HAP-1 (cell line): ENCODE measurements around the gene LCLAT1.

Experiments
- DNase-seq, 2 experiments: peaks; one replicate each; pipeline ENCODE4 v3.0.0-alpha.2; 2016 to 2020; ENCODE audit warnings: low spot score in 2 of 2
- H3K27me3 ChIP-seq: fragments of 250-450 bp; sonication (Bioruptor Pico); 2 replicates; pipeline ENCODE4 v1.5.1; 2020; ENCODE audit warnings: low read depth, mild to moderate bottlenecking, moderate library complexity
- H3K36me3 ChIP-seq: fragments of 250-450 bp; sonication (Bioruptor Pico); replicated peaks from 2 replicates; pipeline ENCODE4 v1.5.1; 2020; ENCODE audit warnings: mild to moderate bottlenecking
- H3K4me1 ChIP-seq: fragments of 250-450 bp; sonication (Bioruptor Pico); 2 replicates; pipeline ENCODE4 v1.5.1; 2020; ENCODE audit warnings: mild to moderate bottlenecking
- H3K4me3 ChIP-seq: fragments of 250-450 bp; sonication (Bioruptor Pico); 2 replicates; pipeline ENCODE4 v1.5.1; 2020; ENCODE audit warnings: mild to moderate bottlenecking, moderate library complexity
- H3K9me3 ChIP-seq: fragments of 250-450 bp; sonication (Bioruptor Pico); 2 replicates; pipeline ENCODE4 v1.5.1; 2020; ENCODE audit warnings: mild to moderate bottlenecking, moderate library complexity
- in situ Hi-C: fragments of 300-500 bp; cut with MboI; formaldehyde crosslinking; loops from 3 replicates; pipeline ENCODE4 v1.14.3; 2020; ENCODE audit warnings: low sequenced_read_pairs, inconsistent platforms, mixed read lengths

LCLAT1 gene

GRCh38 chr2:30548386-30548785 is 101.3 kb downstream of the LCLAT1 start:
- no peak overlapping the region for H3K4me3 ChIP-seq
- H3K4me1 ChIP-seq: peaks cover 21% of the 10 kb centered on the region
- in situ Hi-C loops: no loop called here
- H3K9me3 ChIP-seq: no peaks in the 10 kb centered on the region
- no peaks in the 10 kb centered on the region for H3K27me3 ChIP-seq
- no peaks in the 10 kb centered on the region for H3K36me3 ChIP-seq
- peak in 1 of 2 experiments; percentile 45 for DNase-seq

GRCh38 chr2:30549096-30549495 is 102.0 kb downstream of the LCLAT1 start:
- Histone ChIP-seq H3K9me3 (no peaks in the 10 kb centered on the region), H3K36me3 (no peaks in the 10 kb centered on the region), H3K27me3 (no peaks in the 10 kb centered on the region), H3K4me3 (no peak overlapping the region), H3K4me1 (peaks cover 14% of the 10 kb centered on the region)
- in situ Hi-C loops: no loop called here
- DNase-seq: no peak

DNA sequence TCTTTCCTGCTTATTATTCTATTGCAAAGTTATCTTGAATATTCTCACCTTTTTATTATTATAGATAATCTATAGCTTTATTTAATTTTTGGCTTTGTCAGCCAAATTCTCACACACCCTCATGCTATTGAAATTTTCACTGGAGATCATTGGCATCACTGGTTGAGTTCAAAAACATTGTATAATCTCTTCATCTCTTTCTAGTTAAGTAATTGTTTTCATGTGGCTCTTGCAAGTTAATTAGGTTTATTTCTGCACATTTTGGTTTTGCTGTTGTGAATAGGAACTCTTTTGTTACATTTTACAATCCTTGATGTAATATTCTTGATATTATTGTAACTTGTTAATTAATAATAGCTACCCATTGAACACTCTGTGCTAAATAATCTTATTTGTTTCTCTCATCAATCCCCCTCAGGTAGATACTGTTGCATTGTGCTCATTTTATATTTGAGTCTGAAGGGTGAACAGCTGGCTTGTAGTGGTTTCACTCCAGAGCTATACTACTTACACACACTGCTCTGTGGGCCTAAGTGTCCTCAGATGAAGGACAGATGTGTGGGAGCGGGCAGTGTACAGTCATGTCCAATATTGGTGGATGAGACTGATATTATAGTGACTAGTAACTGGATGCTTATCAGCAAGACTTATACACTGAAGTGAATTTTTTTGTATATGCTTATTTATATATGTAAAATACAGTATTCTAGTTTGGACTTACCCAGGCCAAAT is 112.7 kb downstream of the LCLAT1 start:
- in situ Hi-C loops: no loop called here
- DNase-seq: no peak
- H3K4me1 ChIP-seq: no peaks in the 10 kb centered on the region
- no peaks in the 10 kb centered on the region for H3K27me3 ChIP-seq
- no peaks in the 10 kb centered on the region for H3K9me3 ChIP-seq
- no peak overlapping the region for H3K4me3 ChIP-seq
- H3K36me3 ChIP-seq: peaks cover 3% of the 10 kb centered on the region

GRCh38 chr2:30561349-30561748 is 114.3 kb downstream of the LCLAT1 start:
- Histone ChIP-seq H3K27me3 (no peaks in the 10 kb centered on the region), H3K9me3 (no peaks in the 10 kb centered on the region), H3K36me3 (peaks cover 3% of the 10 kb centered on the region), H3K4me3 (no peak overlapping the region), H3K4me1 (no peaks in the 10 kb centered on the region)
- DNase-seq: no peak
- in situ Hi-C loops: no loop called here

- H3K9me3 ChIP-seq: no peaks in the 10 kb centered on the region
- no peaks in the 10 kb centered on the region for H3K4me1 ChIP-seq
- no peak for DNase-seq
- H3K4me3 ChIP-seq: no peak overlapping the region
- in situ Hi-C loops: no loop called here
- peaks cover 3% of the 10 kb centered on the region; the same call in 1 of the 2 replicates for H3K36me3 ChIP-seq
- no peaks in the 10 kb centered on the region for H3K27me3 ChIP-seq
These were observed 118.9 kb downstream of the LCLAT1 start for GRCh38 chr2:30565851-30566358.

DNA sequence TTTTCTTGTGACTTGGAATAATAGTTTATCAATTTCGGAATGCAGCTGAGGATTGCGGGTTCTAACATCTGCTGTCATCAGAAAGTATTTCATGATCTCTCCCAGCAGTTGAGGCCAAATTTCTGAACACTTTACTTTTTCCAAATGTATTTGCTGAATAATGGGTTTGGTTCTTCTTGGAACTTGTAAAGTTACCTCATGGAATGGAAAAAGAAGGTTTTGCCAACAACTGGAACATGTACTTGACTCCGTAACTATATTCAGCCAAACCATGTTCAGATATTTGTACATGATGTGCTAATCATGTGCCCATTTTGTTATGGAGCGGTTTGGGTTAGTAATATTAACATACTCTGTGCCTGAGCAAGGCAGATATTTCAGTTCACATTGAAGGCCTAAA is 119.6 kb downstream of the LCLAT1 start:
- Histone ChIP-seq H3K4me1 (no peaks in the 10 kb centered on the region), H3K9me3 (no peaks in the 10 kb centered on the region), H3K36me3 (peaks cover 3% of the 10 kb centered on the region; the same call in 1 of the 2 replicates), H3K4me3 (no peak overlapping the region), H3K27me3 (no peaks in the 10 kb centered on the region)
- no peak for DNase-seq
- in situ Hi-C loops: no loop called here

GRCh38 chr2:30567317-30567716 is 120.3 kb downstream of the LCLAT1 start:
- no peak for DNase-seq
- H3K27me3 ChIP-seq: no peaks in the 10 kb centered on the region
- no peaks in the 10 kb centered on the region for H3K9me3 ChIP-seq
- in situ Hi-C loops: no loop called here
- H3K4me3 ChIP-seq: no peak overlapping the region
- no peaks in the 10 kb centered on the region for H3K4me1 ChIP-seq
- H3K36me3 ChIP-seq: peaks cover 3% of the 10 kb centered on the region; the same call in 1 of the 2 replicates

DNA sequence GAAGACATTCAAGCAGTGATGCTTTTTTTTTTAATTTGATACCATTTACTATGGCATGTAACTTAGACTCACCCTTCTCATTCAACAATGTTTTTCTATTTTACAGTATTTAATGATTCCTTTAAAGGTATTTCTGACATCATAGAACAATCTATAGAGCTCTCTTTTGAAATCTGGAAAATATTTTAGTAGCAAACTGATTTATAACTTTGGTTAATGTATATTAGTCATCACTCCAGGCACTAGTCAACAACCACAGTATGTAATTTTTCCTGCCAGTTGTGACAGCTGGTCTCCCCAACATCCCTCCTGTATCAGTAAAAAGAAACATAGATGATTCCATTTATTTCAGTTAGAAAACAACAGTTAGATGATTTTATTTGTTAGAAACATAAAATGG is 122.9 kb downstream of the LCLAT1 start:
- in situ Hi-C loops: no loop called here
- H3K27me3 ChIP-seq: no peaks in the 10 kb centered on the region

DNA sequence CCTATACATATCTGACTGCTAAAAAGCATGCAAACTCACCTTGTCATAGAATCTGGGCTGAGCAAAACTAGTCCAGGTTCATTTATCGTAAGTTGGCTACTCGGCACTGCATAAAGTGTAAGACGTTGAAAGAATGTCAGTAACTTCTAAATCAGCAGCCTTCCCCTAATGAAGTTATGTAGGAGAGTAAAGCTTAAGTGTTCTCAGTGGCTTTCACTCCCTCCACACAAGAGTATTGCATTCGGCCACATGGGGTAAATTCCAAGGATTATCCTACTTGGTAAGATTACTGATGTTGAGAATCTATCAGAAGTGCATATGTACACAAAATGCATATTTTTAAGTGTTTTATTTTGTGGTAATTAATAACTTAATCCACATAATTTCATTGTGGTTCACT is 130.1 kb downstream of the LCLAT1 start:
- Histone ChIP-seq H3K36me3 (no peaks in the 10 kb centered on the region; the same call in 1 of the 2 replicates), H3K4me1 (peaks cover 18% of the 10 kb centered on the region), H3K9me3 (no peaks in the 10 kb centered on the region), H3K27me3 (no peaks in the 10 kb centered on the region), H3K4me3 (no peak overlapping the region)
- DNase-seq: no peak
- in situ Hi-C loops: no loop called here

More for the DNA sequence above, 122.9 kb downstream of the LCLAT1 start:
- H3K4me3 ChIP-seq: no peak overlapping the region
- no peak for DNase-seq
- H3K4me1 ChIP-seq: no peaks in the 10 kb centered on the region
- no peaks in the 10 kb centered on the region; the same call in 1 of the 2 replicates for H3K36me3 ChIP-seq
- no peaks in the 10 kb centered on the region for H3K9me3 ChIP-seq

DNA sequence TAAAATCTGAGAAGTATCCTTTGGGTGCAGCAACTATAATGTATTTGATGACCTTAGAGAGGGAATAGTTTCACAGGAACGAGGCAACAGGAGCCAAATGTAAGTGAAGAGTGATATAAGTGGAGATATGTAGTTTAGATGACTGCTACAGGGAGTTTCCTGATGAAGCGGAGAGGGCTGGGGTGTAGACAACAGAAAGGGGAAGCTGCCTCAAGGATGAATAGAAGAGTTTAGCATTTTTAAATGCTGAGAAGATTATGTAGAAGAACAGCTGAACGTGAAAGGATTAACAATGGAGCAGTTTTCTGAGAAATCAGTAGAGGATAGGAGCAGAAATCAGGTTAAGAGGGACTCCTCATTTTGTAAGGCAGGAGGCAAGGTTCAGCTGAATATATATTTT is 133.3 kb downstream of the LCLAT1 start:
- Histone ChIP-seq H3K27me3 (no peaks in the 10 kb centered on the region), H3K9me3 (no peaks in the 10 kb centered on the region), H3K4me3 (no peak overlapping the region), H3K36me3 (no peaks in the 10 kb centered on the region; the same call in 1 of the 2 replicates), H3K4me1 (peaks cover 18% of the 10 kb centered on the region)
- peak; percentile 40 to 74 for DNase-seq
- in situ Hi-C loops: no loop called here

DNA sequence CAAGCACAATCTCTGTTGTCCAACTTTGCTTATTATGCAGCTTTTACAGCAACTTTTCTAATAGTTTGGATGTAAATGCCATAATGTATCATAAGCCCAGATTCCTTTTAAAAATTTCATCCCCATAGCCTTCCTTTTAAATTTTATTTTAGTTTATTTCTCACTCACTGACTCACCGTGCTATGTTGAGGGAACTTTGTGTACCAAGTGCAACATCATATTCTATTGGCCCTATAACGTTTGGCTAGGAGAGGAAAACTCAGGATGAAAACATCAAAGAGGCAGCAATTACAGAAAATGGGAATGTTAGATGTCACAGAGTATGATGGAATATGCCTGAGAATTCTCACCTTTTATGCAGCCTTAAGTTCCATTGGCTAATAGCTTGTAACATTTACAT is 135.5 kb downstream of the LCLAT1 start:
- no peaks in the 10 kb centered on the region for H3K9me3 ChIP-seq
- peaks cover 18% of the 10 kb centered on the region for H3K4me1 ChIP-seq
- H3K27me3 ChIP-seq: no peaks in the 10 kb centered on the region
- DNase-seq: no peak
- H3K36me3 ChIP-seq: no peaks in the 10 kb centered on the region; the same call in 1 of the 2 replicates
- no peak overlapping the region for H3K4me3 ChIP-seq
- in situ Hi-C loops: no loop called here

DNA sequence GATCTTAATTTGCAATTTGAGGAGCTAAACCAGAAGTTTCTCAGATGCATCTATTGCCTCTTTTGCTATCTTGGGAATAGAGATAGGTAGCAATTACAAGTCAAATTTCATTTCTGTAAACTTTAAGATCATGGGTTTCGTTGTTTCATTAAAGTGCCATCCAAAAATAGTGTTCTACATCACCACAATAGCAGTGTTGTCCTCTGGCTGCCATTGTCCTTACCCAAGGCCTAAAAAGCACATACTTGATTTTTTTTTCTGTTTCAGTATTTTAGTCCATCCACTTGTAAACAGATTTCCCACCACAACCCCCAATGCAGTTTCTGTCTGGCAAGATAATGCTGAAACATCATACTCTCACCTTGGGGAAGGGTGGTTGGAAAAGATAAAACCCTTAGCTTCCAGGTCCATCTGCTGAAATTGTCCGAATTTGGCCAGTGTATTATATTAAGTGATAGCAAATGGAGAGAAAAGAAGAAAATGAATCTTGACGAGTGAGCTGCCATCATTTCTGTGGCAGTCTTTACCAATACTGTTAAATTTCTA is 136.2 kb downstream of the LCLAT1 start:
- Histone ChIP-seq H3K4me3 (no peak overlapping the region), H3K27me3 (no peaks in the 10 kb centered on the region), H3K36me3 (no peaks in the 10 kb centered on the region; the same call in 1 of the 2 replicates), H3K4me1 (peaks cover 18% of the 10 kb centered on the region), H3K9me3 (no peaks in the 10 kb centered on the region)
- DNase-seq: no peak
- in situ Hi-C loops: no loop called here

- no peaks in the 10 kb centered on the region for H3K9me3 ChIP-seq
- in situ Hi-C loops: no loop called here
- peaks cover 20% of the 10 kb centered on the region for H3K4me1 ChIP-seq
These were observed 137.1 kb downstream of the LCLAT1 start for GRCh38 chr2:30584116-30584515.

DNA sequence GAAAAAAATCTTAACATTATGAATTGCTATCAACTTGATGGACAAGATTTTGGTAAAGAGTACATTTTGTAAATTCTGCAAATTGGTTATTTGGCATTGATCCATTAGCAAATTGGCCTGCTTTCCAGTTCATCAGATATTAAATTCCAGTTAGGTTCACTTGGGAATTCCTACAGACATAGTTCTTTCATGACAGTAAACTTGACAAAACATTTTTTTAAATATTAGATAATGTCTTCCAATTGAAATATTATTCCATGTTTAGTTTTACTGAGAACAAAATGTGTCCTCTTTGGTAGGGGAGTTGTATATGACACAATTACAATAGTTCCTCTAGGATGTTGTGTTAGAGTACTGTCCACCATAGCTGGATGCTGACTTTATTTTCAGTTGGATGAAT is 141.9 kb downstream of the LCLAT1 start:
- in situ Hi-C loops: no loop called here
- Histone ChIP-seq H3K4me3 (no peak overlapping the region), H3K4me1 (peaks cover 13% of the 10 kb centered on the region), H3K27me3 (no peaks in the 10 kb centered on the region), H3K36me3 (no peaks in the 10 kb centered on the region; the same call in 1 of the 2 replicates), H3K9me3 (no peaks in the 10 kb centered on the region)
- no peak for DNase-seq

More at GRCh38 chr2:30584116-30584515, 137.1 kb downstream of the LCLAT1 start:
- Histone ChIP-seq H3K27me3 (no peaks in the 10 kb centered on the region), H3K36me3 (no peaks in the 10 kb centered on the region; the same call in 1 of the 2 replicates), H3K4me3 (no peak overlapping the region)
- DNase-seq: no peak
